K562 (cell line): ENCODE data around the gene NFIC. TPM values are rescaled to one million over a fixed set of nuclear protein-coding genes. Genes with fewer than 3 reads are reported as not detected.

Source experiments
- BCLAF1 ChIP-seq, 2 experiments: fragments of 450-650 bp in 1 of 2; IDR thresholded peaks; 2 replicates each; pipeline ENCODE4 v1.6.1; 2011 to 2017; ENCODE audit warnings: low read depth in 2 of 2, antibody characterized with exemption in 1 of 2, borderline replicate concordance in 1 of 2, low read length in 1 of 2, mild to moderate bottlenecking in 1 of 2, mixed read lengths in 1 of 2; ENCODE audit not compliant: control insufficient read depth in 1 of 2
- BRCA1 ChIP-seq, 2 experiments: fragments of 450-650 bp in 1 of 2; sonication (generic) in 1 of 2; formaldehyde crosslinking in 1 of 2; IDR thresholded peaks; 2 replicates each; pipeline versions ENCODE4 v1.5.0 to v1.6.1; 2017 to 2020; ENCODE audit warnings: mild to moderate bottlenecking in 1 of 2, missing genetic modification reagents in 1 of 2
- E2F6 ChIP-seq, 2 experiments: IDR thresholded peaks; 2 replicates each; pipeline ENCODE4 v1.6.1; 2011; ENCODE audit warnings: borderline replicate concordance in 1 of 2, control low read depth in 1 of 2, low read depth in 1 of 2, low read length in 1 of 2, mild to moderate bottlenecking in 1 of 2, mixed read lengths in 1 of 2, moderate library complexity in 1 of 2; ENCODE audit not compliant: insufficient read depth in 1 of 2, insufficient read length in 1 of 2, poor library complexity in 1 of 2, severe bottlenecking in 1 of 2; ENCODE audit errors: extremely low read depth in 1 of 2
- ETV1 ChIP-seq: fragments of 450-650 bp; conservative IDR thresholded peaks from 2 replicates; pipeline ENCODE4 v1.6.1; 2016; ENCODE audit warnings: missing genetic modification characterization, control low read depth, low read depth, missing compliant biosample characterization
- GATAD2B ChIP-seq: fragments of 450-650 bp; IDR thresholded peaks from 2 replicates; pipeline ENCODE4 v1.6.1; 2017; ENCODE audit warnings: mild to moderate bottlenecking, borderline replicate concordance
- KDM1A ChIP-seq, 2 experiments: fragments of 450-650 bp; IDR thresholded peaks; 2 replicates each; pipeline ENCODE4 v1.6.1; 2016; ENCODE audit warnings: mild to moderate bottlenecking in 2 of 2
- MAFK ChIP-seq: IDR thresholded peaks from 2 replicates; pipeline ENCODE4 v1.6.1; 2011; ENCODE audit warnings: low read length, improper control_type of control experiment
- MCM2 ChIP-seq: fragments of 450-650 bp; IDR thresholded peaks from 2 replicates; pipeline ENCODE4 v1.6.1; 2017; ENCODE audit warnings: low read depth, mild to moderate bottlenecking
- MCM7 ChIP-seq, 2 experiments: fragments of 450-650 bp; IDR thresholded peaks; 2 replicates each; pipeline ENCODE4 v1.6.1; 2016 to 2018
- NCOA1 ChIP-seq: fragments of 450-650 bp; IDR thresholded peaks from 2 replicates; pipeline ENCODE4 v1.6.1; 2016; ENCODE audit warnings: low read depth
- POLR2AphosphoS5 ChIP-seq: IDR thresholded peaks from 2 replicates; pipeline ENCODE4 v1.6.1; 2011; ENCODE audit warnings: mild to moderate bottlenecking, low read depth, low read length, moderate library complexity; ENCODE audit not compliant: control insufficient read depth, insufficient read depth
- POLR2B ChIP-seq: fragments of 450-650 bp; IDR thresholded peaks from 2 replicates; pipeline ENCODE4 v1.6.1; 2018; ENCODE audit warnings: low read depth; ENCODE audit not compliant: partially characterized antibody
- POU5F1 ChIP-seq: fragments of 150-350 bp; IDR thresholded peaks from 2 replicates; pipeline ENCODE4 v1.6.1; 2014; ENCODE audit warnings: borderline replicate concordance, low read length, low read depth, mild to moderate bottlenecking; ENCODE audit not compliant: partially characterized antibody
- PPARD ChIP-seq: fragments of 250-450 bp; sonication (Bioruptor Pico); IDR thresholded peaks from 2 replicates; pipeline ENCODE4 v1.8.0; 2022; ENCODE audit warnings: inconsistent platforms, mild to moderate bottlenecking, moderate library complexity
- RBM34 ChIP-seq: fragments of 200-400 bp; formaldehyde crosslinking; IDR thresholded peaks from 2 replicates; pipeline ENCODE4 v1.6.1; 2018; ENCODE audit warnings: low read length, borderline replicate concordance; ENCODE audit not compliant: insufficient read depth
- SUPT5H ChIP-seq: fragments of 450-650 bp; IDR thresholded peaks from 2 replicates; pipeline ENCODE4 v1.6.1; 2016
- THAP7 ChIP-seq: fragments of 250-450 bp; sonication (Bioruptor Pico); IDR thresholded peaks from 2 replicates; pipeline ENCODE4 v1.5.0; 2021
- THRB ChIP-seq: fragments of 450-650 bp; formaldehyde crosslinking; conservative IDR thresholded peaks from 2 replicates; pipeline ENCODE4 v1.4.0; 2022; ENCODE audit warnings: mild to moderate bottlenecking, missing genetic modification characterization
- TRIM24 ChIP-seq, 2 experiments: fragments of 450-650 bp; IDR thresholded peaks; 2 replicates each; pipeline ENCODE4 v1.6.1; 2016
- ZFX ChIP-seq: sonication (generic); formaldehyde crosslinking; IDR thresholded peaks from 2 replicates; pipeline ENCODE4 v1.8.0; 2022; ENCODE audit warnings: mild to moderate bottlenecking, missing genetic modification reagents, moderate library complexity
- ZNF707 ChIP-seq: fragments of 250-450 bp; sonication (Bioruptor Pico); conservative IDR thresholded peaks from 2 replicates; pipeline ENCODE4 v1.8.0; 2022; ENCODE audit warnings: inconsistent platforms, mild to moderate bottlenecking, moderate library complexity
- polyA plus RNA-seq, 8 experiments: library from polyadenylated mRNA; depleted of rRNA in 4 of 8; stranded (reverse) in 5 of 8; unstranded in 3 of 8; fragments of >200 nt; fragmentation: Nextera tagmentation in 2 of 8; fragmentation: Illumina TruSeq in 1 of 8; extraction: Ambion mirVana in 2 of 8; extraction: Trizol in 1 of 8; gene quantifications; 2 replicates each; pipeline versions ENCODE4 v1.2.1 to v1.2.3, GENCODE V29; 2011 to 2014; ENCODE audit warnings: inconsistent platforms in 1 of 8, missing spikeins in 1 of 8
- total RNA-seq, 7 experiments: library from RNA; depleted of rRNA in 6 of 7; stranded (reverse); fragments of >200 nt in 6 of 7; fragmentation: Illumina TruSeq in 2 of 7; extraction: Trizol in 2 of 7; gene quantifications; 2 replicates each; pipeline versions ENCODE4 v1.2.1 to v1.2.3, GENCODE V29; 2011 to 2021; ENCODE audit warnings: low replicate concordance in 1 of 7

The NFIC gene
- total and polyA plus RNA-seq, 9 of the 15 experiments (the other 6 are each of a cell fraction or from before 2014, with no cell fraction given), result 0.71 to 62.1 (median 6.9) TPM

- TF ChIP-seq PPARD (no peak), TRIM24 (IDR thresholded peaks at IDR 0.05) (peak in 1 of 2 experiments; percentile 41; a peak in 2 of 4 replicates), SUPT5H (peak; percentile 70; the same call in 1 of the 2 replicates), NCOA1 (peak; percentile 44; the same call in 1 of the 2 replicates), POU5F1 (no peak), RBM34 (no peak), BRCA1 (IDR thresholded peaks at IDR 0.05) (no peak), BRCA1 (CRISPR knock-in tag; IDR thresholded peaks at IDR 0.05) (no peak), MCM7 (IDR thresholded peaks at IDR 0.05) (peak in 1 of 2 experiments; percentile 78; a peak in 1 of 4 replicates), POLR2AphosphoS5 (no peak), ZNF707 (CRISPR knock-in tag) (no peak), ZFX (no peak), KDM1A (IDR thresholded peaks at IDR 0.05) (peak; percentile 72 to 84), THAP7 (CRISPR knock-in tag) (no peak), MCM2 (no peak), THRB (CRISPR knock-in tag) (peak; percentile 89; the same call in 1 of the 2 replicates), POLR2B (peak; percentile 65), GATAD2B (no peak), MAFK (no peak), BCLAF1 (IDR thresholded peaks at IDR 0.05; ENCODE audit: borderline replicate concordance in 1 of 2, control insufficient read depth in 1 of 2, low read depth in 2 of 2, low read length in 1 of 2) (no peak; a peak in 1 of 4 replicates), E2F6 (IDR thresholded peaks at IDR 0.05; ENCODE audit: borderline replicate concordance in 1 of 2, extremely low read depth in 1 of 2, insufficient read depth in 1 of 2, insufficient read length in 1 of 2, low read depth in 1 of 2, low read length in 1 of 2, poor library complexity in 1 of 2, severe bottlenecking in 1 of 2) (no peak), ETV1 (tag) (no peak)
Observed at GRCh38 chr19:3368848-3369336, 2.5 kb downstream of the NFIC start (continued).
